ENCODE results near the gene FIBIN.

- TF ChIP-seq POLR2AphosphoS5 (IDR thresholded peaks at IDR 0.05): no peak
- TF ChIP-seq TAF1 (IDR thresholded peaks at IDR 0.05; ENCODE audit: low read depth): no peak
- no peak for TF ChIP-seq CTCF (IDR thresholded peaks at IDR 0.05; ENCODE audit: poor library complexity, severe bottlenecking)
Measured at GRCh38 chr11:27018902-27019529, 25.1 kb downstream of the FIBIN start.
